H1 (cell line): ENCODE measurements around the gene ATP5ME. TPM values are rescaled to one million over a fixed set of nuclear protein-coding genes. Genes with fewer than 3 reads are reported as not detected.

Experiments
- EGR1 ChIP-seq: IDR thresholded peaks from 2 replicates; pipeline ENCODE4 v1.6.1; 2011; ENCODE audit warnings: low read depth, low read length, borderline replicate concordance
- YY1 ChIP-seq: IDR thresholded peaks from 2 replicates; pipeline ENCODE4 v1.6.1; 2011; ENCODE audit warnings: low read depth, mild to moderate bottlenecking, low read length
- polyA plus RNA-seq, 7 experiments: library from polyadenylated mRNA; depleted of rRNA in 3 of 7; stranded (reverse) in 5 of 7; unstranded in 2 of 7; fragments of >200 nt in 5 of 7; fragments of 200-250 nt in 2 of 7; gene quantifications; 1 replicate in 5 of 7; 2 replicates in 1 of 7; 4 replicates in 1 of 7; pipeline versions ENCODE4 v1.2.1 to v1.2.3, GENCODE V29; 2011 to 2013; ENCODE audit warnings: missing spikeins in 2 of 7, mixed read lengths in 2 of 7
- total RNA-seq: library from RNA; stranded (reverse); fragmentation: NEBNext Ultra II Directional; extraction: Animal tissue kit (Norgen Biotek cat#: 25700); gene quantifications from 2 replicates; pipeline ENCODE4 v1.2.1, GENCODE V29; 2021
- TF ChIP-seq, protein P1 (sequence below): fragments of 300-600 bp; sonication (generic); IDR thresholded peaks from 2 replicates; pipeline ENCODE4 v1.7.1; 2012; ENCODE audit warnings: low read length, moderate library complexity, mild to moderate bottlenecking, inconsistent platforms; ENCODE audit not compliant: insufficient replicate concordance

ATP5ME gene
- total and polyA plus RNA-seq, 2 of the 8 experiments (the other 6 are each of a cell fraction or from before 2014, with no cell fraction given): 375 to 450 TPM

DNA sequence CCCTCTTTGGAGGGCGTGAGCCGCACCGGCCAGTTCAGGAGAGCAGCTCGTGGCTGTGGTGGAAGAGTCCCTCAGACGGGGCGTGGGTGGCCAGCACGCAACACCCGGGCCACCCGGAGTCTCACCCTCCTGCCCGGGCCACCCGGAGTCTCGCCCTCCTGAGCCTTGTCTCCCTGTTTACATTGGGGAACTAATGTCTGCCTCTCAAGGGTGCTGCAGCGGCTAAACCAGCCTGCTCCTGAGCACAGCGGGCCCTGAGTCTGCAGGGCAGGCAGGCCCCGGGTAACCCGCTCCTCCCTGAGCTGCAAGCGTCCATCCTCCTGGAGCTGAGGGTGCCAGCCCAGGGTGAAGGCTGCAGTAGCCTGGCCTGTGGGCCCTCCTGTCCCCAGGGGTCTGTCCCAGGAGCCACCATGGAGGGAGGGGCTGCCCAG lies 45.8 kb downstream of the ATP5ME start (continued):
- TF ChIP-seq, protein P1, sequence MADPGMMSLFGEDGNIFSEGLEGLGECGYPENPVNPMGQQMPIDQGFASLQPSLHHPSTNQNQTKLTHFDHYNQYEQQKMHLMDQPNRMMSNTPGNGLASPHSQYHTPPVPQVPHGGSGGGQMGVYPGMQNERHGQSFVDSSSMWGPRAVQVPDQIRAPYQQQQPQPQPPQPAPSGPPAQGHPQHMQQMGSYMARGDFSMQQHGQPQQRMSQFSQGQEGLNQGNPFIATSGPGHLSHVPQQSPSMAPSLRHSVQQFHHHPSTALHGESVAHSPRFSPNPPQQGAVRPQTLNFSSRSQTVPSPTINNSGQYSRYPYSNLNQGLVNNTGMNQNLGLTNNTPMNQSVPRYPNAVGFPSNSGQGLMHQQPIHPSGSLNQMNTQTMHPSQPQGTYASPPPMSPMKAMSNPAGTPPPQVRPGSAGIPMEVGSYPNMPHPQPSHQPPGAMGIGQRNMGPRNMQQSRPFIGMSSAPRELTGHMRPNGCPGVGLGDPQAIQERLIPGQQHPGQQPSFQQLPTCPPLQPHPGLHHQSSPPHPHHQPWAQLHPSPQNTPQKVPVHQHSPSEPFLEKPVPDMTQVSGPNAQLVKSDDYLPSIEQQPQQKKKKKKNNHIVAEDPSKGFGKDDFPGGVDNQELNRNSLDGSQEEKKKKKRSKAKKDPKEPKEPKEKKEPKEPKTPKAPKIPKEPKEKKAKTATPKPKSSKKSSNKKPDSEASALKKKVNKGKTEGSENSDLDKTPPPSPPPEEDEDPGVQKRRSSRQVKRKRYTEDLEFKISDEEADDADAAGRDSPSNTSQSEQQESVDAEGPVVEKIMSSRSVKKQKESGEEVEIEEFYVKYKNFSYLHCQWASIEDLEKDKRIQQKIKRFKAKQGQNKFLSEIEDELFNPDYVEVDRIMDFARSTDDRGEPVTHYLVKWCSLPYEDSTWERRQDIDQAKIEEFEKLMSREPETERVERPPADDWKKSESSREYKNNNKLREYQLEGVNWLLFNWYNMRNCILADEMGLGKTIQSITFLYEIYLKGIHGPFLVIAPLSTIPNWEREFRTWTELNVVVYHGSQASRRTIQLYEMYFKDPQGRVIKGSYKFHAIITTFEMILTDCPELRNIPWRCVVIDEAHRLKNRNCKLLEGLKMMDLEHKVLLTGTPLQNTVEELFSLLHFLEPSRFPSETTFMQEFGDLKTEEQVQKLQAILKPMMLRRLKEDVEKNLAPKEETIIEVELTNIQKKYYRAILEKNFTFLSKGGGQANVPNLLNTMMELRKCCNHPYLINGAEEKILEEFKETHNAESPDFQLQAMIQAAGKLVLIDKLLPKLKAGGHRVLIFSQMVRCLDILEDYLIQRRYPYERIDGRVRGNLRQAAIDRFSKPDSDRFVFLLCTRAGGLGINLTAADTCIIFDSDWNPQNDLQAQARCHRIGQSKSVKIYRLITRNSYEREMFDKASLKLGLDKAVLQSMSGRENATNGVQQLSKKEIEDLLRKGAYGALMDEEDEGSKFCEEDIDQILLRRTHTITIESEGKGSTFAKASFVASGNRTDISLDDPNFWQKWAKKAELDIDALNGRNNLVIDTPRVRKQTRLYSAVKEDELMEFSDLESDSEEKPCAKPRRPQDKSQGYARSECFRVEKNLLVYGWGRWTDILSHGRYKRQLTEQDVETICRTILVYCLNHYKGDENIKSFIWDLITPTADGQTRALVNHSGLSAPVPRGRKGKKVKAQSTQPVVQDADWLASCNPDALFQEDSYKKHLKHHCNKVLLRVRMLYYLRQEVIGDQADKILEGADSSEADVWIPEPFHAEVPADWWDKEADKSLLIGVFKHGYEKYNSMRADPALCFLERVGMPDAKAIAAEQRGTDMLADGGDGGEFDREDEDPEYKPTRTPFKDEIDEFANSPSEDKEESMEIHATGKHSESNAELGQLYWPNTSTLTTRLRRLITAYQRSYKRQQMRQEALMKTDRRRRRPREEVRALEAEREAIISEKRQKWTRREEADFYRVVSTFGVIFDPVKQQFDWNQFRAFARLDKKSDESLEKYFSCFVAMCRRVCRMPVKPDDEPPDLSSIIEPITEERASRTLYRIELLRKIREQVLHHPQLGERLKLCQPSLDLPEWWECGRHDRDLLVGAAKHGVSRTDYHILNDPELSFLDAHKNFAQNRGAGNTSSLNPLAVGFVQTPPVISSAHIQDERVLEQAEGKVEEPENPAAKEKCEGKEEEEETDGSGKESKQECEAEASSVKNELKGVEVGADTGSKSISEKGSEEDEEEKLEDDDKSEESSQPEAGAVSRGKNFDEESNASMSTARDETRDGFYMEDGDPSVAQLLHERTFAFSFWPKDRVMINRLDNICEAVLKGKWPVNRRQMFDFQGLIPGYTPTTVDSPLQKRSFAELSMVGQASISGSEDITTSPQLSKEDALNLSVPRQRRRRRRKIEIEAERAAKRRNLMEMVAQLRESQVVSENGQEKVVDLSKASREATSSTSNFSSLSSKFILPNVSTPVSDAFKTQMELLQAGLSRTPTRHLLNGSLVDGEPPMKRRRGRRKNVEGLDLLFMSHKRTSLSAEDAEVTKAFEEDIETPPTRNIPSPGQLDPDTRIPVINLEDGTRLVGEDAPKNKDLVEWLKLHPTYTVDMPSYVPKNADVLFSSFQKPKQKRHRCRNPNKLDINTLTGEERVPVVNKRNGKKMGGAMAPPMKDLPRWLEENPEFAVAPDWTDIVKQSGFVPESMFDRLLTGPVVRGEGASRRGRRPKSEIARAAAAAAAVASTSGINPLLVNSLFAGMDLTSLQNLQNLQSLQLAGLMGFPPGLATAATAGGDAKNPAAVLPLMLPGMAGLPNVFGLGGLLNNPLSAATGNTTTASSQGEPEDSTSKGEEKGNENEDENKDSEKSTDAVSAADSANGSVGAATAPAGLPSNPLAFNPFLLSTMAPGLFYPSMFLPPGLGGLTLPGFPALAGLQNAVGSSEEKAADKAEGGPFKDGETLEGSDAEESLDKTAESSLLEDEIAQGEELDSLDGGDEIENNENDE: no peak
- TF ChIP-seq YY1 (no peak), EGR1 (no peak)
- TF ChIP-seq, all 59 proteins: peak for 0
